Esophagus (tissue), 2 donors: ENCODE measurements around the gene DOCK10. TPM values are rescaled to one million over a fixed set of nuclear protein-coding genes. Genes with fewer than 3 reads are reported as not detected.

Experiments
- H3K27ac ChIP-seq, 2 donors: one replicate each; pipeline ENCODE4 v1.5.1; 2013; ENCODE audit warnings: low read depth in 2 of 2, mild to moderate bottlenecking in 2 of 2, inconsistent platforms in 1 of 2, low read length in 1 of 2, moderate library complexity in 1 of 2
- H3K27me3 ChIP-seq, 2 donors: one replicate each; pipeline ENCODE4 v1.6.1; 2013; ENCODE audit warnings: low read length in 2 of 2, control low read depth in 1 of 2, mild to moderate bottlenecking in 1 of 2; ENCODE audit not compliant: insufficient read depth in 2 of 2, control insufficient read depth in 1 of 2
- H3K36me3 ChIP-seq, 2 donors: one replicate each; pipeline ENCODE4 v1.6.1; 2013; ENCODE audit warnings: low read length in 1 of 2; ENCODE audit not compliant: control insufficient read depth in 2 of 2, insufficient read depth in 2 of 2
- H3K4me1 ChIP-seq, 2 donors: one replicate each; pipeline ENCODE4 v1.6.1; 2013; ENCODE audit warnings: low read length in 1 of 2; ENCODE audit not compliant: control insufficient read depth in 2 of 2, insufficient read depth in 2 of 2
- H3K4me3 ChIP-seq, 2 donors: one replicate each; pipeline ENCODE4 v1.5.1; 2013; ENCODE audit warnings: low read length in 2 of 2, mild to moderate bottlenecking in 2 of 2, low read depth in 1 of 2, moderate library complexity in 1 of 2
- H3K9me3 ChIP-seq, 2 donors: one replicate each; pipeline ENCODE4 v1.6.1; 2013; ENCODE audit warnings: mild to moderate bottlenecking in 2 of 2, low read depth in 1 of 2, low read length in 1 of 2, moderate library complexity in 1 of 2; ENCODE audit not compliant: control insufficient read depth in 2 of 2, insufficient read depth in 1 of 2
- WGBS, 2 donors: extraction: QIAGEN DNeasy Blood & Tissue Kit; methylation state at CpG; one replicate each; pipeline ENCODE4 v1.1.7; 2013; 5-methylcytosine and 5-hydroxymethylcytosine counted together
- polyA plus RNA-seq, 2 donors: library from polyadenylated mRNA; stranded (reverse); fragments of 200-250 nt; gene quantifications; one replicate each; pipeline ENCODE4 v1.2.3, GENCODE V29; 2013
- donor health status: healthy with polysubstance abuse.
- donor health status: Bipolar disorder and iron deficiency.

DOCK10 gene
- polyA plus RNA-seq, 2 donors, result 1.7 to 2.5 TPM

DNA sequence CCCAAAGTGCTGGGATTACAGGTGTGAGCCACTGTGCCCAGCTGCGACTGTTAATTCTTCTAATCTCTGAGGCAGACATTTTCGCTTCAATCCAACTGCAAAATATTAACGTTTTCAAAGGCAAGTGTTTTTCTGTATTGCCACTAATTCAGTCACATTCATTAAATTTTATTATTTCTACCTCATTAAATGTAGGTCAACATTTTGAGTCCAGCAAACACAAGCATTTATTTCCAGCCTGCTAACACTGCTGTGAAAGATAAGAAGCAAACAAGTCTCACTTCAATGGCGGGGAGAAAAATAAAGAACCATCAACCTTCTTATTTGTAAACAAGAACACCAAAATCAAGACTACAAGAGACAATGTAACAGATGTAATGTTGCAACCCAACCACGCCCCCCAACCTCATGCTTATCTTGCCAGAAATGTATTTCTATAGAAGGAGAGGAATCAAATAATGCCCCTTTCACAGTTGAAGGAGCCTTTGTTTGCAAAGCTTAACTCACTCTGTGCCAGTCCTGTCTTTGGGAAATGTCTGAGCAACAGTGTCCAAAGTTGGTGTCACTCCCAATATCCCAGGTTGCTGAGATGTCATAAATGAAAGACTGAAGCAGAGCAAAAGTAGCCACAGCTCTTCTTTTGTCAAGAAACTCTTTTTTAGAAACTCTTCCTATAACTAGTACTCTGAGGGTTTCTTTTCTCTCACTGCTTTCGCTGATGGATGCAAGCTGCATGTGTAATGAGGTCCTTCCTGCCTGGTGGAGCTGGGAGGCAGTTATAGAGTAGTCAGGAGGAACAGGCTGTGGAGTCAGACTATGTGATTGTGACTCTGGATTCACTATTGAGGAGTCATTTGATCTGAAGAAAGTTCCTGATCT, 8.6 kb downstream of the DOCK10 start:
- Histone ChIP-seq H3K27me3 (no peaks in the 10 kb centered on the region), H3K36me3 (no peaks in the 10 kb centered on the region), H3K4me3 (no peak overlapping the region), H3K4me1 (no peaks in the 10 kb centered on the region), H3K27ac (no peak overlapping the region), H3K9me3 (no peaks in the 10 kb centered on the region)
- WGBS, 2 donors, result 83 to 93% methylated on average over 6 of the region's 6 CpGs

DNA sequence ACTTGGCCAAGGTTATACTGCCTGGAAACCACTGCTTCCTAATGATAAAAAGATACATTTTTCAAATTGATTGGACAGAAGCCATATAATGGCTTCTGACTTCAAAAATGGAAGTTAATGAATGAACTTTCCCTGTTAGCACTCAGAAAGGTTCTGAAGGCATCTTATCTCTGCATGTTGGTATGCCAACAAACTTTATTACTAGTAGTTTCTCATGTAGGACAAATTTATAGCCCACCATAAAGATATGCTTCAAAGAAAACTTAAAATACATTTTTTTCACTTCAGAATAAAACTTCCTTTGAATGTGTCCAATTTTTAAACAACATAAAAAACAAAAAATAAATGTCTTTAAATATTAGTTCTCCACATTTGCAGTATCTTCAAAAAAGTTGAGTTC, 10.0 kb downstream of the DOCK10 start:
- H3K9me3 ChIP-seq, result no peaks in the 10 kb centered on the region
- no peaks in the 10 kb centered on the region for H3K4me1 ChIP-seq
- no peak overlapping the region for H3K27ac ChIP-seq
- H3K36me3 ChIP-seq, result no peaks in the 10 kb centered on the region
- no peak overlapping the region for H3K4me3 ChIP-seq
- H3K27me3 ChIP-seq, result no peaks in the 10 kb centered on the region

DNA sequence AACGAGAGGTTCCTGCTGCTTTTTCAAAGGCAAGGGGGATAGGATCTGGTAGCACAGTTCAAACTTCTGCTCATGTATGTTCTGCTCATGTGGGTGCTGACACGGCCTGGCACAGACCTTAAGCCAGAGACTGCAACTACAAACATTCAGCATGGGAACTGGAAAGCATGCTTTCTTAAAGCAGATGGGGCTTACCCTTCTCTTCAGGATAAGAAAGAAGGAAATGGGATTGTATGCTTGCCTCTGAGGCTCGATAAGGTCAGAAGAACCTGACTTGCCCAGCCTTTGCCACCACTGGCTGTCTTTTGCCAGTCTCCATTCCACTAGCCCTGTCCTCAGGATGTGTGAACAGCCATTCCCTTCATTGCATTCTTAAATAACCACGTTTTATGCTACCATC, 10.7 kb downstream of the DOCK10 start:
- 74 to 85% methylated on average over 4 of the region's 4 CpGs for WGBS, 2 donors

DNA sequence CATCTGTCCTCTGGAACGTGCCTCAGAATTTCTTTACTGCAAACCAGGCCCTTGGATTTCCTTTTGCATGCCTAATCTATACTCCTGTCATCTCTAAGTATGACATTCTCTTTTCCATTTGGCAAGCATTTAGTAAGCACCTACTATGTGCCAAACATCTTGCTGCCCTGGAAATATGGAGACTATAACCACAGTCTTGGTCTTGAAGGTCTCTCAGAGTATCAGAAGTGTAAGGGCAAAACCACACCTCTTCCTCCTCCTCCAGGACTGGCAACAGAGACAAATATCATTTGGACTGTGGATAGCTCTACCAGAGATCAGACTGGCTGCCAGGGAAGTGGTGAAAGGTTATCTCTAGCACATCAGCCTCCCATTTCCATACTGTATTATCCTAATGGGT, 11.4 kb downstream of the DOCK10 start:
- H3K4me1 ChIP-seq, result no peaks in the 10 kb centered on the region
- no peaks in the 10 kb centered on the region for H3K27me3 ChIP-seq
- H3K36me3 ChIP-seq, result no peaks in the 10 kb centered on the region
- no peak overlapping the region for H3K27ac ChIP-seq
- H3K4me3 ChIP-seq, result no peak overlapping the region
- WGBS, 2 donors, result 93 to 98% methylated on average over 1 of the region's 1 CpG
- H3K9me3 ChIP-seq, result no peaks in the 10 kb centered on the region

More for the DNA sequence above, 10.7 kb downstream of the DOCK10 start:
- no peak overlapping the region for H3K4me3 ChIP-seq
- no peak overlapping the region for H3K27ac ChIP-seq
- no peaks in the 10 kb centered on the region for H3K4me1 ChIP-seq
- H3K36me3 ChIP-seq, result no peaks in the 10 kb centered on the region
- H3K9me3 ChIP-seq, result no peaks in the 10 kb centered on the region
- H3K27me3 ChIP-seq, result no peaks in the 10 kb centered on the region

DNA sequence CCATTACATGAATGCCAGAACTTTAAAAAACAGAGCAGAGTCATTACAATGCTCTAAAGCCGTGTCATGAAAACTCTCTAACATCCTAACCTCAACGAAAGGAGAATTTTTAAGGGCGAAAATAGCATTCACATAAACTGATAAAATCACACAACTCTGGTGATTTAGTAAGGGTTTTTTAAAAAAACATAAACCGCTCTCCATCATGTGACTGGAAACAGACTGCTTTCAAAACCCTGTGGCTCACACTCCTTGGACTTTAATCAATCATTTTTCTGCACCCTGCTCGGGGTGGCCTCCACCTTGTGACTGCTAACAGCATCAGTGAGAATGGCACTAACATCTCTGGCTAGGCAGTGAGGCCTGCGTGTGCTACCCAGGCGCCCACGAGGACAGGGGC, 12.1 kb downstream of the DOCK10 start:
- Histone ChIP-seq H3K4me3 (no peak overlapping the region), H3K36me3 (no peaks in the 10 kb centered on the region), H3K27me3 (no peaks in the 10 kb centered on the region), H3K9me3 (no peaks in the 10 kb centered on the region), H3K4me1 (no peaks in the 10 kb centered on the region), H3K27ac (no peak overlapping the region)
- 80 to 86% methylated on average over 8 of the region's 8 CpGs for WGBS, 2 donors

DNA sequence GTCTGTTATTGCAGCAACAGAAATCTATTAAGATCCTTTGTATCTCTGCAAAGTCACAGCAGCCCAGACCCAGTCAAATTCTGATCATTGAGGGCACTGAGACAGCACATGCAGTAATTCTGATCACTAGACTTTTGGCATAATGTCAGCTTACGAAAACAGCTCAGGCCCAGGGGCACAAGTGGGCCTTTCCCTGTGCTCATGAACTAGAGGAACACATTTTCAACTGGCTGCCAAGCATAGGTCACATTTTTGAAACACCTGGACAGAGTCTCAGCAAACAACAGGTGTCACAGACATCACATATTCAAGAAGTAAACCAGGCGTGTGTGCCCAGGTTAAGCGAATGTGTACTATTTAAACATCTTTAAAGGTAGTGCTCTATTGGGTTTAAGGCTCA, 13.7 kb downstream of the DOCK10 start:
- 88 to 92% methylated on average over 3 of the region's 3 CpGs for WGBS, 2 donors

DNA sequence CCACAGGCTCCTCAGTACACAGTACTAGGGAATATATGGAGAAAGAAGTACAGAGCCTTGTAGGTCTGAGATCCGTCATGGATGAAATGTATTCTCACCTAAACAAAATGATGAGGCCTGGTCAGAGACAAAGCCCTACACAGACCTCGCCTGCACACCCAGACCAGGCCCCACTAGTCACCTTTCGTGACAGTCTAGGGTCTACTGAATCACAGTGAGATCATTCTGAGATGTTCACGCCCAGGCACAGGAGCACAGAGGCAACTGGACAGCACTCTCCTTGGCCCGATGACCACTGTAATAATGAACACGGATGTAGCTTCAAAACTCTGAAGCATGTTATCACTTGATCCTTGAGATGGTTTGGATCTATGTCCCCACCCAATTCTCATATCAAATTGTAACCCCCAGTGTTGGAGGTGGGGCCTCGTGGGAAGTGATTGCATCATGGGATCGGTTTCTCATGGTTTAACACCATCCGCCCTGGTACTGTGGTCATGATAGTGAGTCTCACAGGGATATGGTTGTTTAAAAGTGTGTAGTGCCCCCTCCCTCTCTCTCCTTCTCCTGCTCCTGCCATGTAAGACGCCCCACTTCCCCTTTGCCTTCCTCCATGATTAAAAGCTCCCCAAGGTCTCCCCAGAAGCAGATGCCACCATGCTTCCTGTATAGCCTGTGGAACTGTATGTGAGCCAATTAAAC, 15.1 kb downstream of the DOCK10 start:
- WGBS, 2 donors, result 89 to 92% methylated on average over 10 of the region's 10 CpGs
- Histone ChIP-seq H3K27ac (no peak overlapping the region), H3K36me3 (no peaks in the 10 kb centered on the region), H3K27me3 (no peaks in the 10 kb centered on the region), H3K4me3 (no peak overlapping the region), H3K9me3 (no peaks in the 10 kb centered on the region), H3K4me1 (no peaks in the 10 kb centered on the region)

More for the DNA sequence above, 13.7 kb downstream of the DOCK10 start:
- H3K4me1 ChIP-seq, result no peaks in the 10 kb centered on the region
- no peak overlapping the region for H3K27ac ChIP-seq
- no peak overlapping the region for H3K4me3 ChIP-seq
- H3K27me3 ChIP-seq, result no peaks in the 10 kb centered on the region
- H3K36me3 ChIP-seq, result no peaks in the 10 kb centered on the region
- no peaks in the 10 kb centered on the region for H3K9me3 ChIP-seq

DNA sequence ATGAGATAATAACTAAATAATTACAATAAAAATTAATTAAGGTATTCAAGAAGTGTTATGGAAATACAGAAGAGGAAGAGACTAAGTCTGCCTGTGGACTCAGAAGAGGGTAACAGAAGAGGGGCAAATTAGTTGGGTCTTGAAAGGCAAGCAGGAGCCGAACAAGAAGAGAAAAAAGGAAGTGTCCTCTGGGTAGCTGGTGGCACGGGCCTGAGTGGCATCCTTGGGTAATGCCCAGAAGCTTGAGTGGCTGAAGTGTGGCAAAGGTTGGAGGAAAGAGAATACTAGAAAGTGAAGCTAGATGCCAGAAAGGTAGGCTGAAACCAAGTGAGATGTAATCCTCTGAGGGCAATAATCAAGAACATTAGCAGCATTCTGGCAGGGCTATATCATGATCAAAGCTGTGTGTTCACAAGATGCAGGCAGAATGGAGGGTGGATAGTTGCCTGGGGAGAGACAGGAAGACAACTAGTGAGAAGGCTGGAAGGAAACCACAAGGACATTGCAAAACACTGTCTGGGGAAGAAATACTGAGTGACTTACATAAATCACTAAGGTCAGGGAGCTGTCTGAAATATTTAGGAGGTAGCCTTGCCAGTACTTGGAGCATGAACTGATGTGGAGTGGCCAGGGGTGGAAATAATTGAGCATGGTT, 16.2 kb downstream of the DOCK10 start:
- WGBS, 2 donors, result 76 to 85% methylated on average over 2 of the region's 2 CpGs
- Histone ChIP-seq H3K27ac (no peak overlapping the region), H3K27me3 (no peaks in the 10 kb centered on the region)

DNA sequence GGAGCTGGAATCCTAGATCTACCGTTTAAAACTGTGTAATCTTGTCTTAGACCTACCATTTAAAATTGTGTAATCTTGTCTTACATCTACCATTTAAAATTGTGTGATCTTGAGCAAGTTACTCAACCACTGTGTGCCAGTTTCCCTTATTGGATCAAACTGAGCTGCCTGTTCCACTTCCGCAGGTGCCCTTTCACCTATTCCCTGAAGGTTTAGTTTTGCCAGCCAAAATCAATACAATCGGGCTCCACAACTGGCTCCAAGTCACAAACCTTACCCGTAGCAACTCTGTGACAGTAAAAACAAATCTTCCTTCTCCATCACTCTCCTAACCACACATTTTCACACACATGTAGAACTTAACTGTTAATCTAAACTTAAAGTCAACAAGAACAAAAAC, 20.1 kb downstream of the DOCK10 start:
- WGBS, 2 donors, result 38% methylated on average over 4 of the region's 4 CpGs
- Histone ChIP-seq H3K4me3 (no peak overlapping the region), H3K27me3 (no peaks in the 10 kb centered on the region), H3K27ac (no peak overlapping the region), H3K9me3 (no peaks in the 10 kb centered on the region), H3K36me3 (no peaks in the 10 kb centered on the region), H3K4me1 (no peaks in the 10 kb centered on the region)

More for the DNA sequence above, 16.2 kb downstream of the DOCK10 start:
- H3K36me3 ChIP-seq, result no peaks in the 10 kb centered on the region
- H3K4me3 ChIP-seq, result no peak overlapping the region
- no peaks in the 10 kb centered on the region for H3K9me3 ChIP-seq
- no peaks in the 10 kb centered on the region for H3K4me1 ChIP-seq
